ENCODE results near the gene HGF.

Gene HGF

GRCh38 chr7:81690251-81690650, 79.6 kb downstream of the HGF start:
- H3K27ac ChIP-seq (ENCODE audit: low read depth, low read length), result no peak overlapping the region
- H3K4me1 ChIP-seq (ENCODE audit: control insufficient read depth in 5 of 5, insufficient read depth in 5 of 5, low read length in 5 of 5), result peaks cover 0 to 2% (median under 1%) of the 10 kb centered on the region in 5 donors
- H3K9me3 ChIP-seq (ENCODE audit: control insufficient read depth in 5 of 5, low read length in 5 of 5), result no peaks in the 10 kb centered on the region
- H3K36me3 ChIP-seq (ENCODE audit: control insufficient read depth in 5 of 5, insufficient read depth in 5 of 5, low read length in 5 of 5), result no peaks in the 10 kb centered on the region
- H3K27me3 ChIP-seq (ENCODE audit: control insufficient read depth in 5 of 5, insufficient read depth in 4 of 5, low read length in 5 of 5), result no peaks in the 10 kb centered on the region
- no peak overlapping the region for H3K4me3 ChIP-seq (ENCODE audit: low read depth in 1 of 5, low read length in 5 of 5)
- no peak overlapping the region for H3K9ac ChIP-seq (ENCODE audit: low read length in 5 of 5)

GRCh38 chr7:81688622-81689411, 81.0 kb downstream of the HGF start:
- Histone ChIP-seq H3K4me1 (ENCODE audit: control insufficient read depth in 5 of 5, insufficient read depth in 5 of 5, low read length in 5 of 5) (peaks cover 0 to 12% (median 6%) of the 10 kb centered on the region in 5 donors), H3K27me3 (ENCODE audit: control insufficient read depth in 5 of 5, insufficient read depth in 4 of 5, low read length in 5 of 5) (no peaks in the 10 kb centered on the region), H3K9me3 (ENCODE audit: control insufficient read depth in 5 of 5, low read length in 5 of 5) (no peaks in the 10 kb centered on the region), H3K4me3 (ENCODE audit: low read depth in 1 of 5, low read length in 5 of 5) (no peak overlapping the region), H3K27ac (ENCODE audit: low read depth, low read length) (no peak overlapping the region), H3K9ac (ENCODE audit: low read length in 5 of 5) (no peak overlapping the region), H3K36me3 (ENCODE audit: control insufficient read depth in 5 of 5, insufficient read depth in 5 of 5, low read length in 5 of 5) (no peaks in the 10 kb centered on the region)

GRCh38 chr7:81687062-81687461, 82.8 kb downstream of the HGF start:
- no peak overlapping the region for H3K27ac ChIP-seq (ENCODE audit: low read depth, low read length)
- no peaks in the 10 kb centered on the region for H3K36me3 ChIP-seq (ENCODE audit: control insufficient read depth in 5 of 5, insufficient read depth in 5 of 5, low read length in 5 of 5)
- H3K4me3 ChIP-seq (ENCODE audit: low read depth in 1 of 5, low read length in 5 of 5), result no peak overlapping the region
- H3K27me3 ChIP-seq (ENCODE audit: control insufficient read depth in 5 of 5, insufficient read depth in 4 of 5, low read length in 5 of 5), result no peaks in the 10 kb centered on the region
- no peaks in the 10 kb centered on the region for H3K9me3 ChIP-seq (ENCODE audit: control insufficient read depth in 5 of 5, low read length in 5 of 5)
- peaks cover 0 to 12% (median 6%) of the 10 kb centered on the region in 5 donors for H3K4me1 ChIP-seq (ENCODE audit: control insufficient read depth in 5 of 5, insufficient read depth in 5 of 5, low read length in 5 of 5)
- no peak overlapping the region for H3K9ac ChIP-seq (ENCODE audit: low read length in 5 of 5)

- H3K4me1 ChIP-seq (ENCODE audit: control insufficient read depth in 5 of 5, insufficient read depth in 5 of 5, low read length in 5 of 5), result peaks cover 0 to 12% (median 6%) of the 10 kb centered on the region in 5 donors
- H3K36me3 ChIP-seq (ENCODE audit: control insufficient read depth in 5 of 5, insufficient read depth in 5 of 5, low read length in 5 of 5), result no peaks in the 10 kb centered on the region
- no peak overlapping the region for H3K4me3 ChIP-seq (ENCODE audit: low read depth in 1 of 5, low read length in 5 of 5)
- no peaks in the 10 kb centered on the region for H3K9me3 ChIP-seq (ENCODE audit: control insufficient read depth in 5 of 5, low read length in 5 of 5)
- no peaks in the 10 kb centered on the region for H3K27me3 ChIP-seq (ENCODE audit: control insufficient read depth in 5 of 5, insufficient read depth in 4 of 5, low read length in 5 of 5)
- peak overlapping the region; percentile 17 for H3K27ac ChIP-seq (ENCODE audit: low read depth, low read length)
- no peak overlapping the region for H3K9ac ChIP-seq (ENCODE audit: low read length in 5 of 5)
Observed at GRCh38 chr7:81685270-81685868, 84.5 kb downstream of the HGF start.

GRCh38 chr7:81684514-81685269, 85.2 kb downstream of the HGF start:
- H3K27ac ChIP-seq (ENCODE audit: low read depth, low read length), result peak overlapping the region; percentile 17
- peaks cover 0 to 12% (median 6%) of the 10 kb centered on the region in 5 donors for H3K4me1 ChIP-seq (ENCODE audit: control insufficient read depth in 5 of 5, insufficient read depth in 5 of 5, low read length in 5 of 5)
- no peaks in the 10 kb centered on the region for H3K36me3 ChIP-seq (ENCODE audit: control insufficient read depth in 5 of 5, insufficient read depth in 5 of 5, low read length in 5 of 5)
- H3K27me3 ChIP-seq (ENCODE audit: control insufficient read depth in 5 of 5, insufficient read depth in 4 of 5, low read length in 5 of 5), result no peaks in the 10 kb centered on the region
- no peak overlapping the region for H3K4me3 ChIP-seq (ENCODE audit: low read depth in 1 of 5, low read length in 5 of 5)
- H3K9ac ChIP-seq (ENCODE audit: low read length in 5 of 5), result no peak overlapping the region
- H3K9me3 ChIP-seq (ENCODE audit: control insufficient read depth in 5 of 5, low read length in 5 of 5), result no peaks in the 10 kb centered on the region

GRCh38 chr7:81684033-81684432, 85.8 kb downstream of the HGF start:
- no peaks in the 10 kb centered on the region for H3K27me3 ChIP-seq (ENCODE audit: control insufficient read depth in 5 of 5, insufficient read depth in 4 of 5, low read length in 5 of 5)
- H3K9ac ChIP-seq (ENCODE audit: low read length in 5 of 5), result no peak overlapping the region
- no peaks in the 10 kb centered on the region for H3K36me3 ChIP-seq (ENCODE audit: control insufficient read depth in 5 of 5, insufficient read depth in 5 of 5, low read length in 5 of 5)
- H3K9me3 ChIP-seq (ENCODE audit: control insufficient read depth in 5 of 5, low read length in 5 of 5), result no peaks in the 10 kb centered on the region
- H3K27ac ChIP-seq (ENCODE audit: low read depth, low read length), result peak overlapping the region; percentile 12
- peaks cover 0 to 12% (median 6%) of the 10 kb centered on the region in 5 donors for H3K4me1 ChIP-seq (ENCODE audit: control insufficient read depth in 5 of 5, insufficient read depth in 5 of 5, low read length in 5 of 5)
- H3K4me3 ChIP-seq (ENCODE audit: low read depth in 1 of 5, low read length in 5 of 5), result no peak overlapping the region

GRCh38 chr7:81682873-81683272, 87.0 kb downstream of the HGF start:
- peaks cover 0 to 12% (median 6%) of the 10 kb centered on the region in 5 donors for H3K4me1 ChIP-seq (ENCODE audit: control insufficient read depth in 5 of 5, insufficient read depth in 5 of 5, low read length in 5 of 5)
- H3K4me3 ChIP-seq (ENCODE audit: low read depth in 1 of 5, low read length in 5 of 5), result no peak overlapping the region
- H3K27me3 ChIP-seq (ENCODE audit: control insufficient read depth in 5 of 5, insufficient read depth in 4 of 5, low read length in 5 of 5), result no peaks in the 10 kb centered on the region
- no peak overlapping the region for H3K9ac ChIP-seq (ENCODE audit: low read length in 5 of 5)
- no peaks in the 10 kb centered on the region for H3K36me3 ChIP-seq (ENCODE audit: control insufficient read depth in 5 of 5, insufficient read depth in 5 of 5, low read length in 5 of 5)
- H3K9me3 ChIP-seq (ENCODE audit: control insufficient read depth in 5 of 5, low read length in 5 of 5), result no peaks in the 10 kb centered on the region
- no peak overlapping the region for H3K27ac ChIP-seq (ENCODE audit: low read depth, low read length)

GRCh38 chr7:81680120-81680519, 89.7 kb downstream of the HGF start:
- H3K36me3 ChIP-seq (ENCODE audit: control insufficient read depth in 5 of 5, insufficient read depth in 5 of 5, low read length in 5 of 5), result no peaks in the 10 kb centered on the region
- H3K27me3 ChIP-seq (ENCODE audit: control insufficient read depth in 5 of 5, insufficient read depth in 4 of 5, low read length in 5 of 5), result no peaks in the 10 kb centered on the region
- no peak overlapping the region for H3K4me3 ChIP-seq (ENCODE audit: low read depth in 1 of 5, low read length in 5 of 5)
- no peaks in the 10 kb centered on the region for H3K9me3 ChIP-seq (ENCODE audit: control insufficient read depth in 5 of 5, low read length in 5 of 5)
- H3K9ac ChIP-seq (ENCODE audit: low read length in 5 of 5), result no peak overlapping the region
- peaks cover 2 to 20% (median 12%) of the 10 kb centered on the region in 5 donors for H3K4me1 ChIP-seq (ENCODE audit: control insufficient read depth in 5 of 5, insufficient read depth in 5 of 5, low read length in 5 of 5)
- H3K27ac ChIP-seq (ENCODE audit: low read depth, low read length), result no peak overlapping the region

- no peak overlapping the region for H3K9ac ChIP-seq (ENCODE audit: low read length in 5 of 5)
- no peaks in the 10 kb centered on the region for H3K36me3 ChIP-seq (ENCODE audit: control insufficient read depth in 5 of 5, insufficient read depth in 5 of 5, low read length in 5 of 5)
- no peak overlapping the region for H3K4me3 ChIP-seq (ENCODE audit: low read depth in 1 of 5, low read length in 5 of 5)
- H3K27me3 ChIP-seq (ENCODE audit: control insufficient read depth in 5 of 5, insufficient read depth in 4 of 5, low read length in 5 of 5), result no peaks in the 10 kb centered on the region
- peaks cover 0 to 14% (median 9%) of the 10 kb centered on the region in 5 donors for H3K4me1 ChIP-seq (ENCODE audit: control insufficient read depth in 5 of 5, insufficient read depth in 5 of 5, low read length in 5 of 5)
- no peak overlapping the region for H3K27ac ChIP-seq (ENCODE audit: low read depth, low read length)
- no peaks in the 10 kb centered on the region for H3K9me3 ChIP-seq (ENCODE audit: control insufficient read depth in 5 of 5, low read length in 5 of 5)
Observed at GRCh38 chr7:81676813-81677212, 93.0 kb downstream of the HGF start.

Data from subcutaneous abdominal adipose tissue (tissue), 5 donors.